Measurements from ENCODE around the gene WDFY4. TPM values are rescaled to one million over a fixed set of nuclear protein-coding genes. Genes with fewer than 3 reads are reported as not detected.

Gene WDFY4
- total and polyA plus RNA-seq, 2 donors (not counting 3 experiments of a cell fraction or from before 2014, with no cell fraction given), result 10.1 to 10.2 TPM

DNA sequence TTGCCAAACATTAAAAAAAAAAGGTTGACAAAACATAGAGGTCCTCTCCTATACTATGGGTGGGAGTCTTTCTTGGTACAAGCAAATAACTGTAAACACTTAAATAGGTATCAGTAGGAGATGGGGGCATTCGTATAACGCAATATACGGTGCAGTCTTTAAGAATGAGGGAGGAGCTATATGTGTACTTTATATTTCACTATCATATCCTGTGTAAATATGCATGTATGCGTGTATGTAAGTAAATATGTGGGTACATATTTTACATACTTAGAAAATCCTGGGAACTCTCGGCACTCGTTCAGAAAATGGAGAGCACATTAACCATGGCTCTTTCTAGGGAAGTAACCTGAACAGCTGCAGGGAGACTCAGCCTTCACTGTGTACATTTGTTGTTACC, 337.0 kb downstream of the WDFY4 start:
- Histone ChIP-seq H3K79me2 (ENCODE audit: control insufficient read depth, insufficient read depth, low read length) (no peaks in the 10 kb centered on the region), H3K9ac (replicated peaks; ENCODE audit: extremely low read depth, insufficient read depth, low read length) (no peak overlapping the region), H3K4me2 (ENCODE audit: insufficient read depth, low read length) (no peak overlapping the region), H3K27ac (ENCODE audit: insufficient read depth, low read depth, low read length) (no peak overlapping the region), H3K36me3 (ENCODE audit: control insufficient read depth in 2 of 2, extremely low read depth in 1 of 2, insufficient read depth in 2 of 2, low read length in 2 of 2) (no peaks in the 10 kb centered on the region), H2AFZ (ENCODE audit: low read depth, low read length) (no peak overlapping the region), H3K9me1 (replicated peaks; ENCODE audit: control insufficient read depth, extremely low read depth, insufficient read depth, low read length) (no peaks in the 10 kb centered on the region), H3K4me1 (ENCODE audit: control insufficient read depth, extremely low read depth, insufficient read depth, low read length) (no peaks in the 10 kb centered on the region), H3K9me3 (replicated peaks; ENCODE audit: control insufficient read depth, insufficient read depth, low read length) (no peaks in the 10 kb centered on the region), H3K27me3 (ENCODE audit: control insufficient read depth in 2 of 2, insufficient read depth in 2 of 2, low read length in 2 of 2) (no peaks in the 10 kb centered on the region), H3K4me3 (replicated peaks in 1 of 3; ENCODE audit: insufficient read depth in 1 of 3, low read depth in 1 of 3, low read length in 3 of 3) (no peak overlapping the region), H4K20me1 (replicated peaks; ENCODE audit: control insufficient read depth, extremely low read depth, insufficient read depth, low read length) (no peaks in the 10 kb centered on the region)
- FAIRE-seq (no peak), DNase-seq (ENCODE audit: low read depth, low spot score) (no peak)
- dilution Hi-C loops (cut with MboI; ENCODE audit: extremely low pct_ligation_motif_present, low sequenced_read_pairs) (no loop called here), intact Hi-C loops (cut with micrococcal nuclease) (no loop called here)
- ChIA-PET CTCF (no interaction called here), POLR2A (no interaction called here)
- no TSS peak for BruUV-seq (replicated peaks)
- TF ChIP-seq MYC (IDR thresholded peaks at IDR 0.05; ENCODE audit: low read depth, low read length) (no peak), GATA2 (IDR thresholded peaks at IDR 0.05; ENCODE audit: insufficient read depth, insufficient read length, low read depth, low read length) (no peak), EZH2 (IDR thresholded peaks at IDR 0.05; ENCODE audit: borderline replicate concordance, low read depth, low read length, severe bottlenecking) (no peak), FOS (IDR thresholded peaks at IDR 0.05; ENCODE audit: borderline replicate concordance, insufficient read depth, low read length) (no peak), POLR2AphosphoS5 (IDR thresholded peaks at IDR 0.05; ENCODE audit: insufficient read depth, low read depth, low read length) (no peak), POLR2A (IDR thresholded peaks at IDR 0.05; ENCODE audit: low read depth, low read length) (no peak), JUN (IDR thresholded peaks at IDR 0.05; ENCODE audit: borderline replicate concordance, insufficient read depth, insufficient read length, low read depth) (no peak)
- TF ChIP-seq, protein P1, sequence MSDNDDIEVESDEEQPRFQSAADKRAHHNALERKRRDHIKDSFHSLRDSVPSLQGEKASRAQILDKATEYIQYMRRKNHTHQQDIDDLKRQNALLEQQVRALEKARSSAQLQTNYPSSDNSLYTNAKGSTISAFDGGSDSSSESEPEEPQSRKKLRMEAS (IDR thresholded peaks at IDR 0.05; ENCODE audit: insufficient read depth, insufficient read length), result no peak
- TF ChIP-seq, protein P2, sequence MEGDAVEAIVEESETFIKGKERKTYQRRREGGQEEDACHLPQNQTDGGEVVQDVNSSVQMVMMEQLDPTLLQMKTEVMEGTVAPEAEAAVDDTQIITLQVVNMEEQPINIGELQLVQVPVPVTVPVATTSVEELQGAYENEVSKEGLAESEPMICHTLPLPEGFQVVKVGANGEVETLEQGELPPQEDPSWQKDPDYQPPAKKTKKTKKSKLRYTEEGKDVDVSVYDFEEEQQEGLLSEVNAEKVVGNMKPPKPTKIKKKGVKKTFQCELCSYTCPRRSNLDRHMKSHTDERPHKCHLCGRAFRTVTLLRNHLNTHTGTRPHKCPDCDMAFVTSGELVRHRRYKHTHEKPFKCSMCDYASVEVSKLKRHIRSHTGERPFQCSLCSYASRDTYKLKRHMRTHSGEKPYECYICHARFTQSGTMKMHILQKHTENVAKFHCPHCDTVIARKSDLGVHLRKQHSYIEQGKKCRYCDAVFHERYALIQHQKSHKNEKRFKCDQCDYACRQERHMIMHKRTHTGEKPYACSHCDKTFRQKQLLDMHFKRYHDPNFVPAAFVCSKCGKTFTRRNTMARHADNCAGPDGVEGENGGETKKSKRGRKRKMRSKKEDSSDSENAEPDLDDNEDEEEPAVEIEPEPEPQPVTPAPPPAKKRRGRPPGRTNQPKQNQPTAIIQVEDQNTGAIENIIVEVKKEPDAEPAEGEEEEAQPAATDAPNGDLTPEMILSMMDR (IDR thresholded peaks at IDR 0.05; ENCODE audit: extremely low read depth in 1 of 2, insufficient read depth in 1 of 2, low read depth in 1 of 2, low read length in 2 of 2), result no peak
